Type B pancreatic cell (in vitro differentiated cells): ENCODE data around the gene CACNA1C. TPM values are rescaled to one million over a fixed set of nuclear protein-coding genes. Genes with fewer than 3 reads are reported as not detected.

Source experiments
- DNase-seq: peaks from one replicate; pipeline ENCODE4 v3.0.0; 2021; ENCODE audit warnings: mixed read lengths; ENCODE audit not compliant: unreplicated experiment; ENCODE audit errors: extremely low spot score
- H3K27ac Mint-ChIP-seq: 2 replicates; pipeline ENCODE4 v1.8.0; 2021; ENCODE audit warnings: mild to moderate bottlenecking, mixed read lengths
- H3K27me3 Mint-ChIP-seq: 2 replicates; pipeline ENCODE4 v1.8.0; 2021; ENCODE audit warnings: mixed read lengths
- H3K36me3 Mint-ChIP-seq: 2 replicates; pipeline ENCODE4 v1.8.0; 2021; ENCODE audit warnings: mixed read lengths
- H3K4me1 Mint-ChIP-seq: one replicate; pipeline ENCODE4 v1.8.0; 2021; ENCODE audit warnings: mixed read lengths; ENCODE audit not compliant: unreplicated experiment
- H3K4me3 Mint-ChIP-seq: 2 replicates; pipeline ENCODE4 v1.8.0; 2021; ENCODE audit warnings: mild to moderate bottlenecking, mixed read lengths
- H3K9me3 Mint-ChIP-seq: 2 replicates; pipeline ENCODE4 v1.8.0; 2021; ENCODE audit warnings: mixed read lengths
- CTCF ChIP-seq: fragments of 200-600 bp; sonication (generic); conservative IDR thresholded peaks from 2 replicates; pipeline ENCODE4 v1.5.0; 2021; ENCODE audit warnings: antibody characterized with exemption, mild to moderate bottlenecking
- total RNA-seq: library from RNA; stranded (reverse); gene quantifications from 2 replicates; pipeline ENCODE4 v1.2.1, GENCODE V29; 2021; ENCODE audit warnings: low replicate concordance

The CACNA1C gene
- total RNA-seq, 1 donor from 2014 or later, result 14.3 TPM

- TF ChIP-seq CTCF, result no peak
- H3K9me3 Mint-ChIP-seq, result no peaks in the 10 kb centered on the region
- H3K27ac Mint-ChIP-seq, result no peak overlapping the region
- DNase-seq, result no peak
- H3K4me1 Mint-ChIP-seq, result no peaks in the 10 kb centered on the region
- H3K36me3 Mint-ChIP-seq, result peaks cover 4% of the 10 kb centered on the region
- H3K27me3 Mint-ChIP-seq, result peaks cover 11% of the 10 kb centered on the region
- H3K4me3 Mint-ChIP-seq, result no peak overlapping the region
Measured at GRCh38 chr12:2566161-2566560, 513.4 kb downstream of the CACNA1C start.

GRCh38 chr12:2567711-2568110, 514.9 kb downstream of the CACNA1C start:
- Mint-ChIP-seq H3K27me3 (peaks cover 20% of the 10 kb centered on the region), H3K4me1 (no peaks in the 10 kb centered on the region), H3K4me3 (no peak overlapping the region), H3K36me3 (peaks cover 4% of the 10 kb centered on the region), H3K9me3 (no peaks in the 10 kb centered on the region), H3K27ac (no peak overlapping the region)
- TF ChIP-seq CTCF, result no peak
- DNase-seq, result no peak

GRCh38 chr12:2570562-2570961, 517.8 kb downstream of the CACNA1C start:
- no peak for TF ChIP-seq CTCF
- H3K27ac Mint-ChIP-seq, result no peak overlapping the region
- peaks cover 34% of the 10 kb centered on the region for H3K27me3 Mint-ChIP-seq
- H3K4me3 Mint-ChIP-seq, result no peak overlapping the region
- no peaks in the 10 kb centered on the region for H3K9me3 Mint-ChIP-seq
- H3K36me3 Mint-ChIP-seq, result peaks cover 7% of the 10 kb centered on the region
- no peak for DNase-seq
- no peaks in the 10 kb centered on the region for H3K4me1 Mint-ChIP-seq

GRCh38 chr12:2574355-2574935, 521.7 kb downstream of the CACNA1C start:
- no peak overlapping the region for H3K4me3 Mint-ChIP-seq
- H3K4me1 Mint-ChIP-seq, result no peaks in the 10 kb centered on the region
- no peak for DNase-seq
- peaks cover 4% of the 10 kb centered on the region for H3K36me3 Mint-ChIP-seq
- H3K27ac Mint-ChIP-seq, result no peak overlapping the region
- TF ChIP-seq CTCF, result no peak
- H3K27me3 Mint-ChIP-seq, result peaks cover 48% of the 10 kb centered on the region
- no peaks in the 10 kb centered on the region for H3K9me3 Mint-ChIP-seq

GRCh38 chr12:2575245-2575644, 522.5 kb downstream of the CACNA1C start:
- no peak overlapping the region for H3K4me3 Mint-ChIP-seq
- H3K27me3 Mint-ChIP-seq, result peaks cover 50% of the 10 kb centered on the region
- DNase-seq, result no peak
- H3K9me3 Mint-ChIP-seq, result no peaks in the 10 kb centered on the region
- H3K4me1 Mint-ChIP-seq, result no peaks in the 10 kb centered on the region
- TF ChIP-seq CTCF, result no peak
- H3K36me3 Mint-ChIP-seq, result peaks cover 4% of the 10 kb centered on the region
- no peak overlapping the region for H3K27ac Mint-ChIP-seq

GRCh38 chr12:2578211-2578610, 525.4 kb downstream of the CACNA1C start:
- Mint-ChIP-seq H3K4me1 (peaks cover 5% of the 10 kb centered on the region), H3K36me3 (peaks cover 4% of the 10 kb centered on the region), H3K27me3 (peaks cover 51% of the 10 kb centered on the region), H3K9me3 (no peaks in the 10 kb centered on the region), H3K4me3 (no peak overlapping the region), H3K27ac (no peak overlapping the region)
- DNase-seq, result no peak
- TF ChIP-seq CTCF, result no peak
